Mesenteric fat pad (tissue), 1 donor: Measurements from ENCODE around the gene ITGA3. TPM values are rescaled to one million over a fixed set of nuclear protein-coding genes. Genes with fewer than 3 reads are reported as not detected.
A peak's percentile ranks its signal among the peaks of the same experiment; 100 is the strongest.

Source experiments
- DNase-seq: peaks from one replicate; pipeline ENCODE4 v3.0.0-alpha.2; 2020; ENCODE audit warnings: low spot score
- total RNA-seq: library from RNA; stranded (reverse); fragmentation: NEBNext Ultra II Directional; extraction: Animal tissue kit (Norgen Biotek cat#: 25700); gene quantifications from one replicate; pipeline ENCODE4 v1.2.1, GENCODE V29; 2021
- donor health status: DM: yes; HTN: yes; CAD: no.

The ITGA3 gene
- total RNA-seq, 1 donor from 2014 or later = 14.4 TPM

- DNase-seq = no peak
These were observed 35.3 kb downstream of the ITGA3 start for GRCh38 chr17:50090971-50091917.

GRCh38 chr17:50091918-50092285 lies 36.0 kb downstream of the ITGA3 start:
- no peak for DNase-seq

GRCh38 chr17:50093246-50093645 lies 37.3 kb downstream of the ITGA3 start:
- no peak for DNase-seq

GRCh38 chr17:50093807-50094206 lies 37.9 kb downstream of the ITGA3 start:
- no peak for DNase-seq

- peak; percentile 95 for DNase-seq
These were observed 38.4 kb downstream of the ITGA3 start for GRCh38 chr17:50094243-50094752.

- DNase-seq = peak; percentile 98
These were observed 39.1 kb downstream of the ITGA3 start, which contains the start of gene PDK2 for GRCh38 chr17:50094753-50095619. Gene PDK2 (plus strand): TSS chr17:50095351. CDS start chr17:50095436, 85 bp downstream.

GRCh38 chr17:50095626-50096037 lies 39.7 kb downstream of the ITGA3 start:
- no peak for DNase-seq

- DNase-seq = no peak
These were observed 40.2 kb downstream of the ITGA3 start for GRCh38 chr17:50096092-50096491.

- no peak for DNase-seq
These were observed 40.8 kb downstream of the ITGA3 start for GRCh38 chr17:50096758-50097157.

- DNase-seq = no peak
These were observed 41.5 kb downstream of the ITGA3 start for GRCh38 chr17:50097455-50097854.

GRCh38 chr17:50097926-50098325 lies 42.0 kb downstream of the ITGA3 start:
- DNase-seq = no peak

GRCh38 chr17:50098583-50098982 lies 42.7 kb downstream of the ITGA3 start:
- DNase-seq = no peak

GRCh38 chr17:50099003-50099402 lies 43.1 kb downstream of the ITGA3 start:
- DNase-seq = no peak

GRCh38 chr17:50100480-50100883 lies 44.6 kb downstream of the ITGA3 start:
- DNase-seq = no peak

- no peak for DNase-seq
These were observed 45.0 kb downstream of the ITGA3 start for GRCh38 chr17:50100921-50101345.

- DNase-seq = no peak
These were observed 45.6 kb downstream of the ITGA3 start for GRCh38 chr17:50101346-50102163.

GRCh38 chr17:50102164-50102991 lies 46.5 kb downstream of the ITGA3 start:
- no peak for DNase-seq

GRCh38 chr17:50103252-50103651 lies 47.3 kb downstream of the ITGA3 start:
- no peak for DNase-seq

- DNase-seq = no peak
These were observed 48.0 kb downstream of the ITGA3 start for GRCh38 chr17:50103941-50104340.

- DNase-seq = no peak
These were observed 49.9 kb downstream of the ITGA3 start for GRCh38 chr17:50105811-50106210.
